Mesothelial cell of epicardium (in vitro differentiated cells): Measurements from ENCODE around the gene ZNF20. TPM values are rescaled to one million over a fixed set of nuclear protein-coding genes. Genes with fewer than 3 reads are reported as not detected.

Experiments used
- DNase-seq, 2 experiments: peaks; one replicate each; pipeline ENCODE4 v3.0.0; 2021; ENCODE audit warnings: low spot score in 2 of 2; ENCODE audit not compliant: unreplicated experiment in 2 of 2
- H3K27ac Mint-ChIP-seq: 2 replicates; pipeline ENCODE4 v1.8.0; 2021; ENCODE audit warnings: mixed read lengths
- H3K27me3 Mint-ChIP-seq: 2 replicates; pipeline ENCODE4 v1.8.0; 2021; ENCODE audit warnings: low read depth, mixed read lengths
- H3K36me3 Mint-ChIP-seq: 2 replicates; pipeline ENCODE4 v1.8.0; 2021; ENCODE audit warnings: mixed read lengths
- H3K4me1 Mint-ChIP-seq: 2 replicates; pipeline ENCODE4 v1.8.0; 2021; ENCODE audit warnings: mixed read lengths
- H3K4me3 Mint-ChIP-seq: 2 replicates; pipeline ENCODE4 v1.8.0; 2021; ENCODE audit warnings: mild to moderate bottlenecking, moderate library complexity, mixed read lengths
- H3K9me3 Mint-ChIP-seq: 2 replicates; pipeline ENCODE4 v1.8.0; 2021; ENCODE audit warnings: mixed read lengths
- CTCF ChIP-seq: fragments of 200-600 bp; sonication (generic); IDR thresholded peaks from one replicate; pipeline ENCODE4 v1.5.0; 2021; ENCODE audit warnings: antibody characterized with exemption; ENCODE audit not compliant: unreplicated experiment
- total RNA-seq: library from RNA; stranded (reverse); gene quantifications from 3 replicates; pipeline ENCODE4 v1.2.1, GENCODE V29; 2021

ZNF20 gene
- total RNA-seq, 1 donor from 2014 or later, result 11.1 TPM

- DNase-seq, result no peak
- H3K27ac Mint-ChIP-seq, result no peak overlapping the region
- TF ChIP-seq CTCF, result no peak
- H3K27me3 Mint-ChIP-seq, result no peaks in the 10 kb centered on the region
- peaks cover 55% of the 10 kb centered on the region for H3K36me3 Mint-ChIP-seq
- no peak overlapping the region for H3K4me3 Mint-ChIP-seq
- peaks cover 10% of the 10 kb centered on the region for H3K4me1 Mint-ChIP-seq
- H3K9me3 Mint-ChIP-seq, result peaks cover 30% of the 10 kb centered on the region
These were observed 5.2 kb upstream of the ZNF20 start for GRCh38 chr19:12145348-12145747.

DNA sequence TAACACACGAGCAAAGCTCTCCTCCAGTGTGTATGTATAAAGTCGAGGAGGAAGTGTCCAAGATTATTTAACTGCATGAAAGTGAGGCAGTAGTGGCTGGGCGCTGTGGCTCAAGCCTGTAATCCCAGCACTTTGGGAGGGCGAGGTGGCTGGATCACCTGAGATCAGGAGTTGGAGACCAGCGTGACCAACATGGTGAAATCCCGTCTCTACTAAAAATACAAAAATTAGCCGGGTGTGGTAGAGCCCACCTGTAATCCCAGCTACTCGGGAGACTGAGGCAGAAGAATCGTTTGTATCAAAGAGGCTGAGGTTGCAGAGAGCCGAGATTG, 1.2 kb upstream of the ZNF20 start:
- DNase-seq, result no peak
- no peak overlapping the region for H3K27ac Mint-ChIP-seq
- H3K9me3 Mint-ChIP-seq, result peaks cover 21% of the 10 kb centered on the region
- H3K4me3 Mint-ChIP-seq, result no peak overlapping the region
- peaks cover 24% of the 10 kb centered on the region for H3K4me1 Mint-ChIP-seq
- H3K27me3 Mint-ChIP-seq, result no peaks in the 10 kb centered on the region
- TF ChIP-seq CTCF, result peak; percentile 23
- peaks cover 44% of the 10 kb centered on the region for H3K36me3 Mint-ChIP-seq

- Mint-ChIP-seq H3K4me1 (peaks cover 24% of the 10 kb centered on the region), H3K4me3 (peak overlapping the region; percentile 98), H3K27me3 (no peaks in the 10 kb centered on the region), H3K27ac (peak overlapping the region; percentile 99), H3K36me3 (peaks cover 40% of the 10 kb centered on the region), H3K9me3 (peaks cover 16% of the 10 kb centered on the region)
- peak; percentile 81 for TF ChIP-seq CTCF
- peak; percentile 63 to 84 for DNase-seq
These were observed 625 bp upstream of the ZNF20 start for GRCh38 chr19:12140545-12141404.

DNA sequence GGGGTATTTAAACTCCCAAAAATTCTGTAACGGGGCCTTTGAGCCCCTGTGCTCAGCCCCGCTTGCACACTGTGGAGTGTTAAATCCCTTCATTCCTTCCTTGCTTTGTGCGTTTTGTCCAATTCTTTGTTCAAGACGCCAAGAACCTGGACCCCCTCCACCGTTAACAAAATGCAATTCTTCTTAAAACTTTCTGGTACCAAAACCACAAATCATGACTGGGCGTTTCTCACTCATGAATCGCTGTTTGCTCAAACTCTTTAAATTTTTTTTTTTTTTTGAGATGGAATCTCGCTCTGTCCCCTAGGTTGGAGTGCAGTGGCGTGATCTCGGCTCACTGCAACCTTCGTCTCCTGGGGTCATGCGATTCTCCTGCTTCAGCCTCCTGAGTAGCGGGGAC, 881 bp downstream of the ZNF20 start:
- H3K4me1 Mint-ChIP-seq, result peaks cover 24% of the 10 kb centered on the region
- no peaks in the 10 kb centered on the region for H3K27me3 Mint-ChIP-seq
- peaks cover 44% of the 10 kb centered on the region for H3K36me3 Mint-ChIP-seq
- peaks cover 13% of the 10 kb centered on the region for H3K9me3 Mint-ChIP-seq
- peak overlapping the region; percentile 98 for H3K4me3 Mint-ChIP-seq
- H3K27ac Mint-ChIP-seq, result peak overlapping the region; percentile 99
- no peak for TF ChIP-seq CTCF
- DNase-seq, result no peak

DNA sequence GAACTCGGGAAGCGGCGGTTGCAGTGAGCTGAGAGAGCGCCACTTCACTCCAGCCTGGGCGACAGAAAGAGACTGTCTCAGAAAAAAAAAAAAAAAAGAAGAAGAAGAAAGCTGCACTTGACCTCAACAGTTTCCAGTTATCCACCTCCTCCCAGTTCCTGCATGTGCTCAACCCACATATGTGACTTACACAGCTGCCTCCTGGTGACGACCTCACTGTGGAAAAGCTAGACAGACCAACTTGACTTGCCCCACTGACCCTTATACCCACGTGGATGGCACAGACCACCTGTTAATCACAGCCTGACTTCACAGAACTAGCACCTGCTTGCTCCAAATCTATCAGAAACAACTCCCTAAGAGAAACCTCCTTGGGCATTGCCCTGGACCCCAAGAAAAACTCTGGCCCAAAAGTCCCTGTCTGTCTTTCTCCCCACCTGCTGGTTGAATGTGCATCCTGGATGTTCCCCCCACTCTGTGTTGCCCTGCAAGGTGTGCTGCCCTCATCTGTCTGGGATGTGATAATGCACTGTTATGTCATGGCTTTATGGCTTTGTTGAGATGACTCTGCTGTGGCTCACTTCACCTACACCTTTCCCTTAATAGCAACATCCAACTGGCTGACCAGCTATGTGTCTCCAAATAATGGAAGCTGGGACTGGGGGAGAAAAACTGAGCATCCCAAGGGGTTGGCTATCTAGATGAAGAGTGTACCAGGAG, 2.8 kb downstream of the ZNF20 start:
- H3K4me3 Mint-ChIP-seq, result no peak overlapping the region
- peaks cover 24% of the 10 kb centered on the region for H3K4me1 Mint-ChIP-seq
- H3K27ac Mint-ChIP-seq, result peak overlapping the region; percentile 53
- peaks cover 28% of the 10 kb centered on the region for H3K9me3 Mint-ChIP-seq
- TF ChIP-seq CTCF, result no peak
- H3K27me3 Mint-ChIP-seq, result no peaks in the 10 kb centered on the region
- DNase-seq, result no peak
- peaks cover 58% of the 10 kb centered on the region for H3K36me3 Mint-ChIP-seq
